ENCODE measurements around the gene UPP2. TPM values are rescaled to one million over a fixed set of nuclear protein-coding genes. Genes with fewer than 3 reads are reported as not detected.

Gene UPP2
- total RNA-seq, 1 experiment from 2014 or later = not detected

DNA sequence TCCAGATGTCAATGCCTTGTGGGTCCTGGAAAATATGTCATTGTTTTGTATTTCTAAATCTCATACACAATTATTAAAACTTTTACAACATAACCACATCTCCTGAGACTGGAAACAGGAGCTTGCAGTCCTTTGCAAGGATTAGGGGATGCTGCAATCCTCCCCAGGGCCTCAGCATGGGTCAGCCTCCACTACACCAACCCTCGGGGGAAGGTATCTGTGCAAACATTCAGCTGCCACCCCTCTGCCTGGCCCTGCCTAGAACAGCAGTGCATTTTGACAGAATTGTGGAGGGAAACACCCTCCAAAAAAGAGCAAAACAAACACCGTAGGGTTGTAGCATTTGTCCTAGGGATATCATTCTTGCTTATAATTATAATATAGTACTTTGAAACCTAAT is 4.2 kb upstream of the UPP2 start:
- H3K4me3 Mint-ChIP-seq = no peak overlapping the region
- H3K14ac ChIP-seq (ENCODE audit: insufficient read depth, low read length) = no peak overlapping the region
- H3K23me2 ChIP-seq (ENCODE audit: insufficient read length, low read depth, low read length, poor library complexity, severe bottlenecking) = no peaks in the 10 kb centered on the region
- H3K27ac ChIP-seq (ENCODE audit: insufficient read length, low read depth, low read length) = no peak overlapping the region
- H4K91ac ChIP-seq (ENCODE audit: insufficient read length, low read depth, low read length) = no peak overlapping the region
- no peak overlapping the region for H2BK5ac ChIP-seq (ENCODE audit: insufficient read length, low read length)
- no peak overlapping the region for H2BK15ac ChIP-seq (ENCODE audit: low read depth, low read length)
- H2BK12ac ChIP-seq (ENCODE audit: insufficient read length, low read depth, low read length) = no peak overlapping the region
- no peaks in the 10 kb centered on the region for H3K9me3 ChIP-seq (ENCODE audit: control insufficient read depth, low read depth, low read length)
- no peak overlapping the region for H3K56ac ChIP-seq (ENCODE audit: insufficient read length, low read depth, low read length)
- H2AFZ ChIP-seq (ENCODE audit: low read length) = no peak overlapping the region
- no peak overlapping the region for H3K9ac ChIP-seq (ENCODE audit: extremely low read depth, insufficient read length, low read length)
- peaks cover 0 to 3% of the 10 kb centered on the region in 2 experiments; a peak in 1 of 4 replicates for H3K4me1 Mint-ChIP-seq
- no peak overlapping the region for H4K8ac ChIP-seq (replicated peaks; ENCODE audit: insufficient read length, low read depth, low read length)
- H3K4me1 ChIP-seq (ENCODE audit: insufficient read depth, low read length) = no peaks in the 10 kb centered on the region; the same call in 1 of the 2 replicates
- no peaks in the 10 kb centered on the region for H3K79me1 ChIP-seq (ENCODE audit: insufficient read depth, low read depth, low read length, poor library complexity, severe bottlenecking)
- no peaks in the 10 kb centered on the region for H4K20me1 ChIP-seq (ENCODE audit: control insufficient read depth, insufficient read depth, insufficient read length)
- H3K9me3 Mint-ChIP-seq = no peaks in the 10 kb centered on the region
- H3K27me3 ChIP-seq (ENCODE audit: insufficient read depth, low read length) = no peaks in the 10 kb centered on the region
- no peak overlapping the region for H3K27ac Mint-ChIP-seq
- H3K18ac ChIP-seq (ENCODE audit: insufficient read length, low read depth, low read length) = no peak overlapping the region
- no peak overlapping the region for H2BK120ac ChIP-seq (ENCODE audit: low read depth, low read length, poor library complexity, severe bottlenecking)
- H3K79me2 ChIP-seq (ENCODE audit: insufficient read depth, low read length) = no peaks in the 10 kb centered on the region
- H3K27me3 Mint-ChIP-seq (ENCODE audit: low read depth) = no peaks in the 10 kb centered on the region
- H3K4me2 ChIP-seq (ENCODE audit: insufficient read depth, insufficient read length, low read length) = no peak overlapping the region
- no peak overlapping the region for H2BK20ac ChIP-seq (ENCODE audit: low read depth, low read length, poor library complexity, severe bottlenecking)
- H3K36me3 Mint-ChIP-seq (ENCODE audit: insufficient read depth in 1 of 3, low read depth in 3 of 3) = no peaks in the 10 kb centered on the region
- no peak for DNase-seq
- TF ChIP-seq, protein P1, sequence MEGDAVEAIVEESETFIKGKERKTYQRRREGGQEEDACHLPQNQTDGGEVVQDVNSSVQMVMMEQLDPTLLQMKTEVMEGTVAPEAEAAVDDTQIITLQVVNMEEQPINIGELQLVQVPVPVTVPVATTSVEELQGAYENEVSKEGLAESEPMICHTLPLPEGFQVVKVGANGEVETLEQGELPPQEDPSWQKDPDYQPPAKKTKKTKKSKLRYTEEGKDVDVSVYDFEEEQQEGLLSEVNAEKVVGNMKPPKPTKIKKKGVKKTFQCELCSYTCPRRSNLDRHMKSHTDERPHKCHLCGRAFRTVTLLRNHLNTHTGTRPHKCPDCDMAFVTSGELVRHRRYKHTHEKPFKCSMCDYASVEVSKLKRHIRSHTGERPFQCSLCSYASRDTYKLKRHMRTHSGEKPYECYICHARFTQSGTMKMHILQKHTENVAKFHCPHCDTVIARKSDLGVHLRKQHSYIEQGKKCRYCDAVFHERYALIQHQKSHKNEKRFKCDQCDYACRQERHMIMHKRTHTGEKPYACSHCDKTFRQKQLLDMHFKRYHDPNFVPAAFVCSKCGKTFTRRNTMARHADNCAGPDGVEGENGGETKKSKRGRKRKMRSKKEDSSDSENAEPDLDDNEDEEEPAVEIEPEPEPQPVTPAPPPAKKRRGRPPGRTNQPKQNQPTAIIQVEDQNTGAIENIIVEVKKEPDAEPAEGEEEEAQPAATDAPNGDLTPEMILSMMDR (conservative IDR thresholded peaks at IDR 0.05) = no peak
- H3T11ph ChIP-seq (ENCODE audit: low read length) = no peak overlapping the region
- no CpG with 5 or more reads among the region's 2 CpGs for WGBS (ENCODE audit: extremely low coverage, insufficient read length, low lambda C conversion rate)
- no peak overlapping the region for H2AK5ac ChIP-seq (ENCODE audit: insufficient read length, low read length)
- no peak overlapping the region for H3K23ac ChIP-seq (ENCODE audit: insufficient read length, low read depth, low read length)
- no peak overlapping the region for H3K4ac ChIP-seq (ENCODE audit: low read depth, low read length)
- H4K5ac ChIP-seq (ENCODE audit: insufficient read length, low read depth, low read length) = no peak overlapping the region
